GM12878 (cell line): ENCODE measurements around the gene MSI2.

Source experiments
- ASH2L ChIP-seq: fragments of 300-600, 200-600 bp; sonication (generic); IDR thresholded peaks from 2 replicates; pipeline ENCODE4 v1.6.1; 2017; ENCODE audit warnings: low read depth, mild to moderate bottlenecking, borderline replicate concordance
- EP300 ChIP-seq, 2 experiments: fragments of 150-350 bp in 1 of 2; IDR thresholded peaks; 2 replicates each; pipeline ENCODE4 v1.6.1; 2011 to 2012; ENCODE audit warnings: low read depth in 2 of 2, low read length in 2 of 2, borderline replicate concordance in 1 of 2, improper control_type of control experiment in 1 of 2, inconsistent platforms in 1 of 2; ENCODE audit not compliant: control insufficient read depth in 1 of 2
- EZH2 ChIP-seq: IDR thresholded peaks from 2 replicates; pipeline ENCODE4 v1.6.1; 2012; ENCODE audit warnings: low read depth, mild to moderate bottlenecking, control low read depth, inconsistent platforms, low read length, borderline replicate concordance; ENCODE audit not compliant: control insufficient read depth
- JUND ChIP-seq: IDR thresholded peaks from 2 replicates; pipeline ENCODE4 v1.6.1; 2012; ENCODE audit warnings: low read depth, mild to moderate bottlenecking, low read length, improper control_type of control experiment, moderate library complexity
- KAT2A ChIP-seq: conservative IDR thresholded peaks from 2 replicates; pipeline ENCODE4 v1.6.1; 2011; ENCODE audit warnings: low read depth, low read length; ENCODE audit not compliant: control insufficient read depth
- MTA3 ChIP-seq: IDR thresholded peaks from 2 replicates; pipeline ENCODE4 v1.6.1; 2012; ENCODE audit warnings: low read length, inconsistent platforms, borderline replicate concordance
- NFYB ChIP-seq: IDR thresholded peaks from 2 replicates; pipeline ENCODE4 v1.6.1; 2011; ENCODE audit warnings: low read depth, mild to moderate bottlenecking, low read length, improper control_type of control experiment, moderate library complexity; ENCODE audit not compliant: insufficient read depth
- POLR2A ChIP-seq: IDR thresholded peaks from 2 replicates; pipeline ENCODE4 v1.6.1; 2011; ENCODE audit warnings: low read depth, mild to moderate bottlenecking, low read length
- POLR2AphosphoS2 ChIP-seq: IDR thresholded peaks from 2 replicates; pipeline ENCODE4 v1.6.1; 2011; ENCODE audit warnings: low read depth, mild to moderate bottlenecking, low read length, improper control_type of control experiment, moderate library complexity
- POLR2AphosphoS5 ChIP-seq: IDR thresholded peaks from 2 replicates; pipeline ENCODE4 v1.6.1; 2011; ENCODE audit warnings: mild to moderate bottlenecking, low read length, inconsistent platforms
- STAT1 ChIP-seq: fragments of 450-650 bp; conservative IDR thresholded peaks from 2 replicates; pipeline ENCODE4 v1.6.1; 2014; ENCODE audit warnings: antibody characterized with exemption, mild to moderate bottlenecking
- TF ChIP-seq, protein P1 (sequence below), 3 experiments: IDR thresholded peaks in 2 of 3; conservative IDR thresholded peaks in 1 of 3; 2 replicates each; pipeline ENCODE4 v1.5.1; 2011; ENCODE audit warnings: low read depth in 3 of 3, low read length in 3 of 3, mild to moderate bottlenecking in 3 of 3, control low read depth in 2 of 3, moderate library complexity in 2 of 3, inconsistent platforms in 1 of 3, mixed read lengths in 1 of 3; ENCODE audit not compliant: control insufficient read depth in 2 of 3, insufficient read depth in 1 of 3; ENCODE audit errors: extremely low read depth in 1 of 3
- TF ChIP-seq, protein P2 (sequence below): fragments of 450-650 bp; IDR thresholded peaks from 2 replicates; pipeline ENCODE4 v1.6.1; 2017; ENCODE audit warnings: mild to moderate bottlenecking

DNA sequence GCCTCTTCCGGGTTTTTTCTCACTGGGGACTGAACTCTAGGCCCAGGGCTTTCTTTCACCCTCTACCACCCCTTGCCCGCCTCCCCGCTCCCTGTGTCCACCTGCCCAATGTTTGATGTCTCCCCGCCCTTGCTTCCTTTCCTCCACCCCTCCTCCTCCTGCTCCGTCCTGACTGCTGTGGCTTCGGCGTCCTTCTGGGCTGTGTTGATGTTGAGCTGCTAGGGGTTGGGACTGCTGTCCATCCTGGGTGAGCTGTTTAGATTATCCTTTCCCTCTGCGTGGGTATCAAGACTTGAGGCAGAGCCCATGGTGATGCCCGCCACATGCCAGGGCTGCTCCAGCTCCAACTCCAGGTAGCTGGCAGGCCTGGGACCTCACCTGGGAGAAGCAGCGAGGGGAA, 371.3 kb downstream of the MSI2 start:
- TF ChIP-seq STAT1 (no peak), POLR2A (no peak), ASH2L (no peak), POLR2AphosphoS2 (no peak), KAT2A (no peak), MTA3 (no peak), NFYB (no peak), EZH2 (no peak), EP300 (IDR thresholded peaks at IDR 0.05; ENCODE audit: borderline replicate concordance in 1 of 2, control insufficient read depth in 1 of 2, low read depth in 2 of 2, low read length in 2 of 2) (no peak), POLR2AphosphoS5 (no peak), JUND (no peak)
- TF ChIP-seq, protein P1, sequence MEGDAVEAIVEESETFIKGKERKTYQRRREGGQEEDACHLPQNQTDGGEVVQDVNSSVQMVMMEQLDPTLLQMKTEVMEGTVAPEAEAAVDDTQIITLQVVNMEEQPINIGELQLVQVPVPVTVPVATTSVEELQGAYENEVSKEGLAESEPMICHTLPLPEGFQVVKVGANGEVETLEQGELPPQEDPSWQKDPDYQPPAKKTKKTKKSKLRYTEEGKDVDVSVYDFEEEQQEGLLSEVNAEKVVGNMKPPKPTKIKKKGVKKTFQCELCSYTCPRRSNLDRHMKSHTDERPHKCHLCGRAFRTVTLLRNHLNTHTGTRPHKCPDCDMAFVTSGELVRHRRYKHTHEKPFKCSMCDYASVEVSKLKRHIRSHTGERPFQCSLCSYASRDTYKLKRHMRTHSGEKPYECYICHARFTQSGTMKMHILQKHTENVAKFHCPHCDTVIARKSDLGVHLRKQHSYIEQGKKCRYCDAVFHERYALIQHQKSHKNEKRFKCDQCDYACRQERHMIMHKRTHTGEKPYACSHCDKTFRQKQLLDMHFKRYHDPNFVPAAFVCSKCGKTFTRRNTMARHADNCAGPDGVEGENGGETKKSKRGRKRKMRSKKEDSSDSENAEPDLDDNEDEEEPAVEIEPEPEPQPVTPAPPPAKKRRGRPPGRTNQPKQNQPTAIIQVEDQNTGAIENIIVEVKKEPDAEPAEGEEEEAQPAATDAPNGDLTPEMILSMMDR (IDR thresholded peaks at IDR 0.05 in 2 of 3, conservative IDR thresholded peaks at IDR 0.05 in 1 of 3; ENCODE audit: control insufficient read depth in 2 of 3, extremely low read depth in 1 of 3, insufficient read depth in 1 of 3, low read depth in 3 of 3, low read length in 3 of 3) = no peak
- TF ChIP-seq, protein P2, sequence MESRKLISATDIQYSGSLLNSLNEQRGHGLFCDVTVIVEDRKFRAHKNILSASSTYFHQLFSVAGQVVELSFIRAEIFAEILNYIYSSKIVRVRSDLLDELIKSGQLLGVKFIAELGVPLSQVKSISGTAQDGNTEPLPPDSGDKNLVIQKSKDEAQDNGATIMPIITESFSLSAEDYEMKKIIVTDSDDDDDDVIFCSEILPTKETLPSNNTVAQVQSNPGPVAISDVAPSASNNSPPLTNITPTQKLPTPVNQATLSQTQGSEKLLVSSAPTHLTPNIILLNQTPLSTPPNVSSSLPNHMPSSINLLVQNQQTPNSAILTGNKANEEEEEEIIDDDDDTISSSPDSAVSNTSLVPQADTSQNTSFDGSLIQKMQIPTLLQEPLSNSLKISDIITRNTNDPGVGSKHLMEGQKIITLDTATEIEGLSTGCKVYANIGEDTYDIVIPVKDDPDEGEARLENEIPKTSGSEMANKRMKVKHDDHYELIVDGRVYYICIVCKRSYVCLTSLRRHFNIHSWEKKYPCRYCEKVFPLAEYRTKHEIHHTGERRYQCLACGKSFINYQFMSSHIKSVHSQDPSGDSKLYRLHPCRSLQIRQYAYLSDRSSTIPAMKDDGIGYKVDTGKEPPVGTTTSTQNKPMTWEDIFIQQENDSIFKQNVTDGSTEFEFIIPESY = no peak
